ENCODE measurements around the gene WT1. TPM values are rescaled to one million over a fixed set of nuclear protein-coding genes. Genes with fewer than 3 reads are reported as not detected.

WT1 gene
- total RNA-seq, 1 donor from 2014 or later = not detected

- TF ChIP-seq CTCF (IDR thresholded peaks at IDR 0.05) = no peak
- Mint-ChIP-seq H3K27me3 (peaks cover 2% of the 10 kb centered on the region), H3K4me1 (no peaks in the 10 kb centered on the region), H3K4me3 (no peak overlapping the region), H3K27ac (no peak overlapping the region), H3K9me3 (no peaks in the 10 kb centered on the region), H3K36me3 (ENCODE audit: low read depth) (no peaks in the 10 kb centered on the region)
- intact Hi-C loops (cut with micrococcal nuclease) = no loop called here
- DNase-seq (no peak), ATAC-seq (ENCODE audit: low read depth) (no peak)
- ChIA-PET POLR2A (no interaction called here), CTCF (no interaction called here)
Measured at GRCh38 chr11:32454993-32455392, 19.7 kb upstream of the WT1 start.

GRCh38 chr11:32451808-32452207 lies 16.5 kb upstream of the WT1 start:
- no peaks in the 10 kb centered on the region for H3K36me3 Mint-ChIP-seq (ENCODE audit: low read depth)
- DNase-seq = no peak
- H3K4me3 Mint-ChIP-seq = no peak overlapping the region
- no peaks in the 10 kb centered on the region for H3K4me1 Mint-ChIP-seq
- POLR2A ChIA-PET = no interaction called here
- intact Hi-C loops (cut with micrococcal nuclease) = no loop called here
- no peak for ATAC-seq (ENCODE audit: low read depth)
- no peak for TF ChIP-seq CTCF (IDR thresholded peaks at IDR 0.05)
- no peaks in the 10 kb centered on the region for H3K27me3 Mint-ChIP-seq
- H3K9me3 Mint-ChIP-seq = no peaks in the 10 kb centered on the region
- CTCF ChIA-PET = no interaction called here
- H3K27ac Mint-ChIP-seq = no peak overlapping the region

- ATAC-seq (ENCODE audit: low read depth) = no peak
- ChIA-PET CTCF (no interaction called here), POLR2A (no interaction called here)
- Mint-ChIP-seq H3K9me3 (no peaks in the 10 kb centered on the region), H3K4me3 (no peak overlapping the region), H3K36me3 (ENCODE audit: low read depth) (no peaks in the 10 kb centered on the region), H3K4me1 (no peaks in the 10 kb centered on the region), H3K27me3 (no peaks in the 10 kb centered on the region), H3K27ac (no peak overlapping the region)
- intact Hi-C loops (cut with micrococcal nuclease) = no loop called here
- no peak for DNase-seq
- no peak for TF ChIP-seq CTCF (IDR thresholded peaks at IDR 0.05)
Measured at GRCh38 chr11:32450372-32450771, 15.0 kb upstream of the WT1 start.

- intact Hi-C loops (cut with micrococcal nuclease) = no loop called here
- ChIA-PET CTCF (no interaction called here), POLR2A (no interaction called here)
- no peak for ATAC-seq (ENCODE audit: low read depth)
- H3K27ac Mint-ChIP-seq = no peak overlapping the region
- DNase-seq = no peak
- no peaks in the 10 kb centered on the region for H3K36me3 Mint-ChIP-seq (ENCODE audit: low read depth)
- no peaks in the 10 kb centered on the region for H3K9me3 Mint-ChIP-seq
- H3K4me3 Mint-ChIP-seq = no peak overlapping the region
- TF ChIP-seq CTCF (IDR thresholded peaks at IDR 0.05) = no peak
- peaks cover 4% of the 10 kb centered on the region for H3K27me3 Mint-ChIP-seq
- no peaks in the 10 kb centered on the region for H3K4me1 Mint-ChIP-seq
Measured at GRCh38 chr11:32448232-32448631, 12.9 kb upstream of the WT1 start.

- TF ChIP-seq CTCF (IDR thresholded peaks at IDR 0.05) = no peak
- Mint-ChIP-seq H3K9me3 (no peaks in the 10 kb centered on the region), H3K36me3 (ENCODE audit: low read depth) (no peaks in the 10 kb centered on the region), H3K4me1 (no peaks in the 10 kb centered on the region), H3K27ac (no peak overlapping the region), H3K4me3 (no peak overlapping the region), H3K27me3 (peaks cover 8% of the 10 kb centered on the region)
- ChIA-PET POLR2A (no interaction called here), CTCF (no interaction called here)
- no peak for DNase-seq
- intact Hi-C loops (cut with micrococcal nuclease) = no loop called here
- no peak for ATAC-seq (ENCODE audit: low read depth)
Measured at GRCh38 chr11:32447252-32447651, 11.9 kb upstream of the WT1 start.

Measured in activated B cell treated with CpG ODN at 0.5 μM for 24 hours (primary cell).